Umbilical cord (tissue), 2 donors: Measurements from ENCODE around the gene SPTB. TPM values are rescaled to one million over a fixed set of nuclear protein-coding genes. Genes with fewer than 3 reads are reported as not detected.

Experiments
- DNase-seq: peaks from one replicate; pipeline ENCODE4 v3.0.0-alpha.2; 2015; ENCODE audit warnings: low spot score
- total RNA-seq: library from RNA; depleted of rRNA; stranded (reverse); fragments of >200 nt; gene quantifications from one replicate; pipeline ENCODE4 v1.2.3, GENCODE V29; 2014; ENCODE audit warnings: low replicate concordance; ENCODE audit not compliant: insufficient read depth

SPTB gene
- total RNA-seq, 1 donor from 2014 or later: 25.0 TPM

GRCh38 chr14:64711039-64711438 is 168.7 kb downstream of the SPTB start:
- DNase-seq: no peak

DNA sequence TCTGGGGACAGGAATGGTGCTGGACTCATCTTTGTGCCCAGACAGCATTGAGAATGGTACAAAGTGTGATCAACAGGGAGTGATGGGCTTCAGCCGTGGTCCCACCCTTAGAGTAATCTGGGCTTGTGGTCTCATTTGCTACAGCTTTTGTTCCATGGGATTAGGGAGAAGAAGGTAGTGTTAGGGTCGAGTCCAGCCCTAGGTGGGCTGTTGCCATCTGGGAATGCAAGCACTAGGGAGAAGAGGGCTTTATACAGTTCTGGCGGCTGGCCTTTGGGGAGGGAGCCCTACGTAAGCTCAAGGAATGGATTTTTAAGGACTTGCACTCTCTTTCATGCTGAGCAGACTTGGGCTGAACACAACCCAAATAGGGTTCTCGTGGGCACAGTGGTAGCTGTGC is 170.6 kb downstream of the SPTB start:
- DNase-seq: no peak

DNA sequence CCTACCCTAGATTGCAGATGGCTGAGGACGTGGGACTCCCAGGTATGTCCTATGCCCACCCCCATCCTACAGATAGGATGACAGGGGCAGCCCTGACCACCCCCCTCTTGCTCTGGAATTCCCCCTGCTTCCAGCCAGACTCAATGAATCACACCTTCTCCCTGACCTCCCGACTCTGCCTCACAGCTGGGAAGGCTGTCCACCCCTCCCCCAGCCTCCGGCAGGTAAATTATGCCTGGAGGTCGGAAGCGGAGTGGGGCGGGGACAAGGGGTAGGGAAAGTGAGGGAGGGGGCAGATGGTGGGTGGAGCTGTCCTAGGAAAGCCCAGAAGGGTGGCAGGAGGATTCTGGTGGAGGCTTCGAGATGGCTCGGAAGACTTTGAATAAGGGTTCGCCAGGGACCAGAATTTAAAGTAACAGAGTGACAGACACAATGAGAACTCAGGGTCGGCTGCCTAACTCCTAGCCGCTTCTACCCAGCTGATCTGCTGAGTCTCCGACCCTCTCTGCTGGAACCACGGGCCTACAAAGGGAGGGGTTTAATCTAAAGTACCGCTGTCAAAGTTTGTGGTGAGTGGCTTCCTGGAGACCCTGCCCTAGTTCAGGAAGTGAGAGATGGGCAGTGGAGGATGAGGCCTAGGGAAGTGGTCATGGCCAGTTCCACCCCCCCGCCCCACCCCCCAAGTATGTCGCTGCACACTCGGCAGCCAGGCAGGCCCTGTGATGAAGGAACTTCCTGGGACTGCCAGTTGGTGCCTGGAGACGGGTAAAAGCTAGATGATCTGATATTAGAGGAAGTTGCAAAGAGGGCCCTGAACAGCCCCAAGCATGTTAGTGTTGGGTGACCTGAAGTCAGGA is 171.3 kb downstream of the SPTB start:
- peak; percentile 56 for DNase-seq

DNA sequence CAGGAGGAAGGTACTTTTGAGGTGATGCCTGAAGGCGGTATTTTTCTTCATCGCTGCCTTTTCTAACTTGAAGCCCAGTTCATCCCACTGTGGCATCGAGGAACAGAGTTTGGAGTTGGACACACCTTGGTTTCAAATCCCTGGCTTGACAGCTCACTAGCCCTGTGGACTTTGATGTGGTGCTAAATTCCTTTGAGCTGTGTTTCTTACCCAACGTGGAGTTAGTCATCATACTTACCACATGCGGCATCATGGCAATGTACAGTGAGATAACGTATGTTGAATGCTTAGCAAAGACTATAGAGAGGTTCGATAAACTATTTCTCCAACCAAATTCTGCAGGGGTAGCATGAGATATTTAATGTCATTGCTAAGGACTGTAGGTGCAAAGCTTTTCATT is 172.0 kb downstream of the SPTB start:
- DNase-seq: peak; percentile 73

GRCh38 chr14:64706593-64707193 is 173.0 kb downstream of the SPTB start:
- no peak for DNase-seq

GRCh38 chr14:64706119-64706592 is 173.6 kb downstream of the SPTB start:
- peak; percentile 72 for DNase-seq

GRCh38 chr14:64705381-64706118 is 174.2 kb downstream of the SPTB start:
- no peak for DNase-seq

DNA sequence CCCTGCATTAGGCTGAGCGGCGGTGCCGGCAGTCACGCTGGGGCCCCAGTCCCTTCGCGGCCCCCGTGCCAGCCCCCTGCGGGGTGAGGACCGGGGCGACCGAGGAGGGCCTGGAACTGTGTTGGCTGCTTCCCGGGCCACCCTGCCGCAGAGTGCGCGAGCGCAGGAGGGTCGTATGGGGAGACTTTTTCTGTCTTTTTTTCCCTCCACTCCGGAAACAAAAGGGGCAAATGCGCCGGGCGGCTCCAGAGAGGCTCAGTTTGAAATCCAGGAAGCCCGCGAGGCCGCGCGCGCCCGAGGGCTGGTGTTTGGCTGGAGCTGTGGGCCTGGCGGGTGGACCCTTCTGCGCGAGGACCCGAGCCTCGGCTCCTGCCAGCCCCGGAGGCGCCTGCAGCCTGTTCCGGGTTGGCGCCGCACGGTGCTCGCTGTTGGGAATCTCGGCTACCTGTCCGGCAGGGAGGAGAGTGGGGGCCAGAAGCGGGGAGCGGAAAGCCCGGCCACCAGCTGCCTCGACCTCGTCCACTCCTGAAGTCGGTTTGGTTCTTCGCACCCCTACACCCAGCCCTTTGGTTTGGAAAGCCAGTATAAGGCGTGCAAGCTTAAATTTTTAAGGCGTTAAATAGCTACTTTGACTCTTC is 174.8 kb downstream of the SPTB start:
- no peak for DNase-seq

GRCh38 chr14:64704143-64704742 is 175.5 kb downstream of the SPTB start, which contains the start of gene PLEKHG3:
Gene PLEKHG3 (plus strand): TSS chr14:64704424. CDS start chr14:64727632, 23,208 bp downstream.
- peak; percentile 89 for DNase-seq

DNA sequence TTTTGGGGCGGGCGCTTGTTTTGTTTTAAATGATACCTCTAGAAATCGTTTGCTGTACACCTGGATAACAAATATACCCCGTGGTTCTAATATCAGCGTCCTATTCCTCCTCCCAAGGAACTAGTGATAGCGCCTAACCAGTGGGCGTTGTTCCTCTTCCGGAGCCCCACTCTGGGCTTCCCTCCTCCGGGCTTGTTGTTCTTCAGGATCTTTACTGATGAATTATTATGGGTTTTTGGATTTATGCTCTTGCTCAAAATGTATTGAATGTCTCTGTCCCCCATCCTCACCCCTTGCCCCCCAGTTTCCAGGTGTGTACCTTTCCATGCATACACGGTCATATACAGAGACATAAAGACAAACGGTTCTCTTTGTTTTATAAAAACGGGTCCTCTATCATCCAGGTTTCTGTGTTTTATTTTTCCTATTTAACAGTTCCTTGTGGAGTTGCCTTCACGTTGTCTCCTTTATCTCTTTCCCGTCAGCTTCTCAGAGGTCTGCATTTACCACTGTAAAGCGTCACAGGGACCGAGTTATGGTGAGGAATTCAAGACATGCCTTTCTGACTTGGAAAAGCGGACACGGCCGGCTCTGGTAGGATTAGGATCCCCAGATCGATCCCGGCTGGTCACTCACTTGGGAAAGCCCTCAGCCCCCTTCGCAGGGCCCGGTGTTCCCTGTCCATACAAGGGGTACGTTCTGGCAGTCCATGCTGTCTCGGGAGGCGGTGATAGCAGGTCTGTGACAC is 176.1 kb downstream of the SPTB start:
- DNase-seq: peak; percentile 74

DNA sequence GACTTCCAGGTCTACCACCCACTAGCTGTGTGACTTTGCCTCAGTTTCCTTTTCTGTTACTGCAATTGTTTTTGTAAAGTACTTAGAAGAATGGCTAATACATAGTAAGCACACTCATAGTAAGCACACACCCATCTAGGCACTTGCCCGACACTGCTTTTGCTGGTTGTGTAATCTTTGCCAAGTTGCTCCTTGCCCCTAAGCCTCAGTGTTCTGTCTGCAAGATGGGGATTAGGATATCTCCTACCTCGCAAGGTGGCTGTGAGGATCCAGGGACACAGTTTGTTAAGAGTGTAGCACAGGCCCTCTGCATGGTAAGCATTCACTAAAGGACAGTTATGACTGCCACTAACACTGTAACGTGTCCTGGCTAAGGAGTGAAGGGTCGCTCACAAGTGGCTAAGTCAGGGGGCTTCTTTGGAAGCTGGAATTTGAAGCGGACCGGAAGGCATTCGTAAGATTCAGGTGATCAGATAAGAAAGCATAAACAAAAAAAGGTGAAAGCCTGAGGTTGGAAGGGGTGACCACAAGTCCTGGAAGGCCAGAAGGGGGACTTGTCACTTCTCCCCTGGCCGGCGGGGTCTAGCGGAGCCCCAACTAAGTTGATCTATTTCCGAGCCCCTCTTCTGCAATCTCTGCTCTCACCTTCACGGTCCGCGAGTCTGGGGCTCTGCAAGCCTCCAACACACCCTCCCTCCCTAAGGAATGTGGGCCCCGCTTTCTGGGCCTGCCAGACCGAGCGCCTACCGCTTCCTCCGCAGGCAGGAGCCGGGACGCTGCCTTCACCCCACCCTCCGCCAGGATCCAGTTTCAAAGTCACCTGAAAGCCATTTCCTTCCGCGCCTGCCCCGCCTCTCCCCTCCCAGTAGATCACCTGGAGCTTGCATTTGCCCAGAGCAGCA is 177.0 kb downstream of the SPTB start:
- peak; percentile 62 for DNase-seq

DNA sequence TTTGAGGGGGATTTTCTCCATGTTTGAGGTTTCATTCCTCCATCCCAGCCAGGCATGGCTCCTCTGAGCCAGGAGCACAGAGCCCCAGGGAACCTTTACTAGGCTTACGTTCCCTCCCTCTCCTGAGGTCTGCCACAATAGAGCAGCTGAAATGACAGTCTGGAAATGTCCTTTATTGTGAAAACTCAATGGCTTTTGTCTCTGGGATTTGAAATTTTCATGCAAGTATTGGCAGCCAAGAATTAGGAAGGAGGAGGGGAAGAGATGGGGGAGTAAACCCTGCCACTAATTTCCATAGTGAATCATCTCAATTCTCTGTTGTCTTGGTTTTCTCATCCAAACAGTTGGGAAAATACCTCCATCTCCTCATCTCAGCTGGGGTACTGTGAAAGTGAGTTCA is 178.0 kb downstream of the SPTB start:
- DNase-seq: no peak

DNA sequence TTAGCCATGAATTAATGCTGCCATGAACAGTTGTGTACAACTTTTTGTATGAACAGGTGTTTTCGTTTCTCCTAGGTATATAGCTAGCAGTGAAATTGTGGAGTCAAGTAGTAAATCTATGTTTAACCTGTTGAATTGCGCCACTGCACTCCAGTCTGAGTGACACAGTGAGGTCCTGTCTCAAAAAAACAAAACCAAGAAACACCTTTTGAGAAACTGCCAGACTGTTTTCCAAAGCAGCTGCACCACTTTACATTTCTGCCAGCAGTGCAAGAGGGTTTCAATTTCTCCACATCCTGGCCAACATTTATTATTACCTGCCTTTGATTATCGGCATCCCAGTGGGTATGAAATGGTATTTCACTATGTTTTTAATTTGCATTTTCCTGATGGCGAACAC is 178.8 kb downstream of the SPTB start:
- DNase-seq: no peak

GRCh38 chr14:64700290-64700689 is 179.4 kb downstream of the SPTB start:
- no peak for DNase-seq

DNA sequence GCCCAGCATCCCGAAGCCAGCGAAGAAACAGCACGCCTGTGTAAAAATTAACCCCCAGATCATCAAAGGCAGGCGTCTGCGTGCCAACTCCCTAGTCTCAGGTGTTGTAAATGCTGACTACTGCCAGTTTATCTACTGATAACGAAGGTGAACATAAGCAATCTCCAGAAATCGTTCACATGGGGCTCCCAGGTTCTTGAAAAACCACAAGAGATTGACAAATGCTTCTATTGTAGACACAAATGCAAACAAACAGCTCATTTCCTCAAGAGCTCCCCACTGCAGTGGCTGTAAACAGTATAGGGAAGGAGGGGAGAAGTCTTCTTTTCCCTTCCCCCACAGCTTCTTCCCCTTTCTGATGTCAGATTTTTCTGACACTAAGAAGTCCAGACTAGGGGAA is 180.8 kb downstream of the SPTB start:
- peak; percentile 64 for DNase-seq

- peak; percentile 80 for DNase-seq
These were observed 183.3 kb downstream of the SPTB start for GRCh38 chr14:64696355-64696857.
